Activated CD4-positive, alpha-beta T cell treated with anti-CD3 and anti-CD28 coated beads, Interleukin-2, amount 50 U/mL, for 48 hours (primary cell): Measurements from ENCODE around the gene CNTNAP2.

Source experiments
- DNase-seq, 2 experiments: peaks; one replicate each; pipeline ENCODE4 v3.0.0-alpha.2; 2020

CNTNAP2 gene

DNA sequence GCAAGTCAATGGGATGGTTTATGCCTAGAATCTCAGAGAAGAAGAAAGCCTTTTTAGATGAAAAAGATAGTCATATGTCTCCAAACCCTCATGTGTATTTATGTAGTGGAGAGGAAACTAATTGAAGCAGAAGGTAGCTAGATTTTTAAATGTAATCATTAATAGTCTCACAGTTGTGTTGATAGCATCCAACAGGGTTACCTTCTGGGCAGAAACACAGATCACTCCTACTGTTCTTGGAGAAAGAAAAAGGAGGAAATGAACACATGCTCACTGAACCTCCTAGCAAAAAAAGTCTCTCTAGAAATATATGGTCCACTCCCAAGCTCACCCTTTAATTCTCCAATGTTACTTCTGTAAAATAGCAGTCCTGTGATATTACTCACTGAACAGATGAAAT lies 1696.7 kb downstream of the CNTNAP2 start:
- DNase-seq = no peak

DNA sequence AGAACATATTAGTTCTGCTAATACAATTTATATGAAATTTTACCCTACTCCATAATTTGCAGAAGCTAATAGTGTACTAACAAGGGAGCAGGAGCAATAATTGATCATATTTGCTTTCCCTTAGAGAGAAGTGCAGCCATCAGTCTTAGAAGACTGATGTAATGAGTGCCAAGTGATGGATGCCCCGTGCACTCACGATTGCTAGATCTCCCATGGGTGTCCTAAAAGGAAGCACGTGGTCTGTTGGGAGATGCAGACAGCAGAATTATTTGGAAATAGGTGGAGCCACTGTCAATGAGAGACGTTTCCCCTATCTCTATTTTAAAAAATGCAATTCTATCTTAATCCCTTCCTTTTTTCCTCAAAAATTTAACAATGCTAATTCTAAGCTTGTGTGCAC lies 1701.7 kb downstream of the CNTNAP2 start:
- DNase-seq = no peak

DNA sequence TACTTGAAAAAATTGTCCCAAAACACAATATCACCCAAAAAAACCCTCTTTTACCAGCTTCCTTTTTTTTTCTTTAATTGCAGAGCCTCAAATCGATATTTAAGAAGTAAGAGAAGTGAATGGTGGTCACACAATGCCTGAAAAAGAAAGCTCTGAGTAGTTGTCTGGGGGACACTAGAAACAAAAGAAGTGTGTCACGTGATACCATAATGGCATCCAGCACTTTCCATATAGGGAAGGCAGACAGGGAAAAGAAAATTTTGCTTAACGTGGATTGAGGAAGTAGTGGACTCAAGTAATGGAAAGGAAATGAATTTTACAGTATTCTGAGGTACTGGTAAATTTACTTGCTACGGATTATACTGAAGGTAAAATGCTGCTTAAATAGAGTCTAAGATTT lies 1708.1 kb downstream of the CNTNAP2 start:
- DNase-seq = no peak

DNA sequence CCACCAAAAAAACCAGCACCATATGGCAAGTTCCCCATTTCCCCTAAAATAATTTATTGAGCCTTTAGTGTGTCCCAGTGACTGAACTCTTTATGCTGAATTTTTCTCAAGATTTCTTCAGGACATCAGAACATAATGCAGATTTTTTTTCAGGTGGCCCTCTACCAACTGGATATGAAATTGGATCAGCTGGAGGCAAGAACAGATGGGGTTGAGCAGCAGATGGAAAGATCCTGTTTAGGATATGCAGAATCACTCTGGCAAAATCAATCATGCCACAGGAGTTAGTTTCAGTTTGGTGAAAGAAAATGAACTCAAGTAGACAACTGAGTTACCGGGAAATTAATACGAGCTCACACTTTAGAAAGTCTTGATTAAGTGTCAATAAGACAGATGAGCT lies 1712.4 kb downstream of the CNTNAP2 start:
- DNase-seq = no peak

DNA sequence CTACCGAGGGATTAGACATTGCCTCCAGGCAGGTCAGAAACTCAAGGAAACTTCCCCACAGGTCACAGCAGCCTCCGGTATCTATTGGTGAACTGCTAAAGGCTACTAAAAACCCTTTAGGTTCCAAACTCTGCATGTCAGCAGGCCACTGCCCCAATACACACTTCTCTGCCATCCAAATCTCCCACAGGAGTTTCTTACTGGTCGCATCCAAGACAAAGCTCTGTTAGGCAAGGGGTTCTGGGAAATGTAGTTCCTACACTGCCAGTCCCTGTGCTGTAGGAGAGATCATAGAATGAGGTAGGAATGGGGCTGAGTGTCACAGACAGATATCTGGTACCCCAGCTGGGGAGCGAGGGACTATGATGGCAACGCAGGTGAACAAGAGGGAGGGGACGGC lies 1717.0 kb downstream of the CNTNAP2 start:
- DNase-seq = no peak

DNA sequence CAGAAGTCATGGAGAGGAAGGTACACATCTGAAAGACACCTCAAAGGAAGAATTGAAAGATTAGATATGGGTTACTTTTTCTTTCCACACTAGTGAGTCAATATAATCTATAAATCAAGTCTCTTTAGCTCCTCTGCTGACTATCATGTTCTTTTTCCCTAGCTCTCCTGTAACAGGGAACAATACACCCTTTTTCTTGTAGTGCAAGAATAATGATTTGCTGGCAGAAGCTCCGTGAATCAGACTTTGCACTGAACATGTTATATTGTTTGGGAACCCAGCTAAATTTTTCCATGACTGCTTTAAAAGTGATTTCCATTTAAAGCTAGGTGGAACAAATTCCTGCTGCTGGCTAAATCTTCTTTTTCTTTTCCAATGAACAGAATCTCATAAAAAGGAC lies 1717.4 kb downstream of the CNTNAP2 start:
- DNase-seq = no peak

DNA sequence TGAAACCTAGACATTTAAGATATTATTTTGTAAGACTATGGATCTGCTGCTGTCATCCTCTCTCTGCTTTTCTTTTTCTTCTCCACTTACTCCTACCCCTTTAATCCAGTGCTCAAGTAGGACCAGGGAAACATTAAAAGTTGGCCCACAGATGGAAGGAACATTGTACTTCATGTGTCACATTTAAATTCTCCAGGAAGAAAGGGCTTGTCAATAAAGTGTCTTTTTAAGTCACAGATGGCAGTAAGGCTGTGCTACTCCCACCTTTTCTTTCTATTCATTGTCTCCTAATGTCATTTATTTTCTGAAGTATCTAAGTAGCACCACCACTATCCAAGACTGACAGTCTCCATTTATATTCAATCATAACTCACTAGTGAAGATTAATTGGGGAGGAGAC lies 1736.2 kb downstream of the CNTNAP2 start:
- no peak for DNase-seq

DNA sequence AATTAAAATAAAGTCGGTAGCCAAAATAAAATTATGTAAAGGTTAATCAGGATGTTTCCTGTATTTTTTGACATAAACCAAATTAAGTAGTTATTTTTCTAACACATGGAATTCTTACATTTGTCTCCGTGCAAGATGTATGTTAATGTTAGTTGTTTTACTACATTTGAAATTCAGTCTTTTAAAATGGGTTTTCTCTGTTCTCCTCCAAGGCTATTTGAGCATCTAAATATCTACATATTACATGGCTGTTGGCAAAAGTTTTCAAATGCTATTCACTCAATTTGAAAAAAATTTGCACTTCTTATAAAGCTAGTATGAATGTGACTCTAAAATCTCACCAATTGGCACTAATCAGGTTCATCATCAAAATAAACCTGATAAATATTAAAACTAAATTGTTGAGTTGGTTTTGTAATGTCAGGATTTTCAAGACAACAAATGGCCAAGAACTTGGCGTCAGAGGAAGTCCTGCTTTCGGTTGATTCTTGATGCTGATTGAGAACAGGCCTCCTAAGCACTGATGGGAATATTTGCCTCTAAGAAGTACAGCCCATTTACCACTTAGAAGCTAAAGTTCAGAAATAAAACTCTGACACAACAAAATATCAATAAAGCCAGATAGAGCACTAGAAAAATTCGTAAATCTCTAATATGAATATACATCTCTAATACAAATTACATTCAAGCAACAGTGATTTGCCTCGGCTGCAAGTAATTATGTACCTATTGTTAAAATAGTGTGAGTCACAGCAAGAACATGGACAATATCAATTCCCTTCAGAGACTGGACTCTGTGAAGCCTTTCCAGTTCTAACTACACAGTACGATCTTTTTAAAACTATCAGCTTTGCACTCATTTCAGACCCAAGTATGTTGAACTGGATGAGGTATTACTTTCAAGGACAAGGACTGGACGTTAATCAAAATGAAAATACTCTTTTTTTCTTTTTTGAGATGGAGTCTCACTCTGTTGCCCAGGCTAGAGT lies 1740.8 kb downstream of the CNTNAP2 start:
- DNase-seq = no peak

DNA sequence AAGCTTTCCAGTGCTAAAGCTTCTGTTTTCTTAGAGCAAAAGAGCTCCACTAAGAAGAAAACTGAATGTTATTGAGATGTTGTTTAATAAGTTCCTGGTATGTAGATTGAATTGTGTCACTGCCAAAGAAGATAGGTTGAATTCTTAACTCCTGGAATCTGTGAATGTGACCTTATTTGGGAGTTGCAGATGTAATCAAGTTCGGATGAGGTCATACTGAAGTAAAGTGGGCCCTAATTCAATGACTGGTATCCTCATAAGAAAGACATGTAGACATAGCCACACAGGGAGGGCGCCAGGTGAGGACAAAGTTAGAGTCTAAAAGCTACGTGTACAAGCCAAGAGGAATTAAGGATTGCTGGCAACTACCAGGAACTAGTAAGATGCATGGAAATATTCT lies 1741.8 kb downstream of the CNTNAP2 start:
- DNase-seq = no peak

DNA sequence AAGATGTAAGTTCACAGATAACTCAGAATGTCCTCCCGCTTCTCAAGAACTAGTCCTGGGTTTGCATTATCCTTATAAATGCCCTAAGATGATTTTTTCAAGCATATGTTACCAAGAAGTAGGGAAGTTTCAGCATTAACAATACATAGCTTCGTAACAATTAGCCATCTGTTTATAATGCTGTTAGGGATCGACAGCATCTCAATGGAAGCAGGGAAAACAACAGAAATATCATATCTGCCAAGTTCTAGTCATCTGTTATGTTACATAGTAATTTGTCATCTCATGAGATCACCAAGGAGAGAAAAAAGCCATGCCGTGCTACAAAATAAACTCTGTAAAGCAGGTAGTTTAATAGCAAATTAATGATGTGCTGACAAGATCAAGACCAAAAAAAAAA lies 1742.4 kb downstream of the CNTNAP2 start:
- no peak for DNase-seq

DNA sequence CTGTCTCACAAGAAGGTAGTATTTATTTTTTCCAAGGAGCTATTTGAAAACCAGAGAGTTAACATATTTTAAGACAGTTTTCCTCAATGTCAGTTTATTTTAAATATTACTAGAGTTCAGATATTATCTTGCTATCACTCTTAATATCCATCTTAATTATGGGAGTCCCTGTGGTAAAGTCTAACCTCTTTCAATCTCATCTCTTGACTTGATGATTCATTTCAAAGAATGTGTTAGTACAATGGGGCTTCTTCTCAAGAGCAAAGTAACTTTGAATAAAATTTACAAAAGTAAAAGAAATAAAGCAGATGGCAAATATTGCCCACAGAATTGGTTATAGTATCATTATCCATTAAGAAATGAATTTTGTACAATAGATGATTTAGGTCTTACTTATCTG lies 1742.9 kb downstream of the CNTNAP2 start:
- DNase-seq = no peak

DNA sequence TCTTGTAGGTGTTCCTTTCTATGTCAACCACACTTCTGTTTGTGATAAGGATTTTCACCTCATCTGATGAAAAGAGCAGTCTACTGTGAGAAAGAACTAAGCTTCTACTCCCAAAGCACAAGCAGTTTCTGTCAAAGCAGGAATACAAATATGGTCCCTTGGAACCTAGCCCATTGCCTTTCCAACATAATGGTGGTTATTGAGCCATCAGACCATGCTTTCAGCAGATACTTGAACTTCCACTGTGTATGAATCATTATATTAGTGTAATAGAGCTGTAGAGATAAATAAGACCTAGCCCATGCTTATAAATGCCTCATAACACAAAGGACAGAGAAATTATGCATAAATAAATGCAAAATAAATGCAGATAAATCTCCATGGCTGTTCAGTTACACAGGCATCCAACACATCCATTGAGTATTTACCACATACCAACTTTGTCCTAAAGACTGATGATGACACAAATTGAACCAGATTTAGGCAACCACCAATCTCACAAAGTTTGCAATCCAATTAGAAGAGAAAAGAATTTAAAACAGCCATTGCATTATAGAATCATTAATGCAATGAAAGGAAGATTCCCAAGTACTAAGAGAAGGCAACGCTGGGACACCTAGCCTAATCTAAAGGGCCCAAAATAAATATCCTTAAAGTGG lies 1744.6 kb downstream of the CNTNAP2 start:
- no peak for DNase-seq

DNA sequence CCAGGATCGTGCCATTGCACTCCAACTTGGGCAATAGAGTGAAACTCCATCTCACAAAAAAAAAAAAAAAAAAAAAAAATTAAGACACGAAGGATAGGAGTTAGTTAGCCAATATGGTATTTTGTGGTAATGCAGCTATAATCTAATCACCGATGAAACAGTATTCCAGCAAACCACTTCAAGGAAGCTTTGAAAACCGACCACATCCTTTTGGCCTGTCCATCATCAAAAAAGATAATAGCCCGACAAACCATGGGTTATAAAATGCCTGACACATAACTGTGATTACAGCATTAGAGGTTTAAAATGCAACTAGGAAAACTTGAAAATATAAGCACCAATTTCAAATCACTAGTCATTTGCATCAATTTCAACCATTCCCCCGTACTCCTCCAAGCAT lies 1745.3 kb downstream of the CNTNAP2 start:
- no peak for DNase-seq

DNA sequence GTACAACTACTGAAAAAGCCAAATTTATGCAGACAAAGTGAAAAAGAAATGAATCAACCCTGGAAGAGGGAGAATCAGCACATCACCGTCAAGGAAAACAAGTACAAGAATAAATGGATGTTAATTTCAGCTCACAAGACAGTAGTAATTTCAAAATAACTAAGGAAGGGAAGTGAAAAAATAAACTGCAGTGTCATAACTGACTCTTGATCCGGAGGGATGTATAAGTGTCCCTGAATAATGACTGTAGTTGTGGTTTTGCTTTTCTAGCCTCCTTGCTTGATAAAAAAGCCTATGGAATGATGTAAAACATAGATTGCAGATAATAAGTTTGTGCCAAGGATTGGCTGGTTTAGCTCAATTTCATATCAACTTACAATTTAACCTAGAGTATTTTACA lies 1752.9 kb downstream of the CNTNAP2 start:
- DNase-seq = no peak

DNA sequence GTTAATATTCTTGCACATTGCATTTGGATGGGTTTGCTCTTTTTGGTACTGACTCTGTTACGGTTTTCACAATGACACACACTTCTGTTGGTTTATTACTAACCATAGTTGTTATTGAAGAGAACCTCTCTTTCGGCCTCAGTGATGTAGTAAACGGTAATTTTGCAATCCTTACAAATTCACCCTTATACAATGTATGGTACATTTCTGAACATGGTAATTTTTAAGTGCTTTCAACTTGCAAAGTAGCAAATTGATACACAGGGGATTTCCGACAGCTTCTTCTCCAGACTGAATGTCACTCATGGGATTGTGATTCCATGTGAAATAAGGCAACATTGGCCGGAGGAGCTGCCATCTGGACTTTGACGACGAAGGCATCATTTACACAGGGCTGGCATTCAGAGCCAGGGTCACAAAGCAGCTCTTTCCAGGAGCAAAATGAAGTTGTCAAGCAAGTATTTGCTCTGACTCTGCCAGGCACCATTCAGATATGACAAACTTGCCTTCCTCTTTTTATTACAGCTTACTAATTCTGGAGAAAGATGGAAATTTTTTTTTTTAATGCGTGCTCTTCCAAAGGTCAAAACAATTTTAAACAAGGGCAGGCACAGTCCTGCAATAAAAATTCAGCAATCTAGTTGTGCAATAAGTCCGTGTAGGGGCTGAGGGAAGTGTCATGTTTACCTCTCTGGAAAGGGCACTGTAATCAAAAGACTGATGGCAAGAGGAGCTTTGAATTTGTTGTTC lies 1762.5 kb downstream of the CNTNAP2 start:
- DNase-seq = no peak

DNA sequence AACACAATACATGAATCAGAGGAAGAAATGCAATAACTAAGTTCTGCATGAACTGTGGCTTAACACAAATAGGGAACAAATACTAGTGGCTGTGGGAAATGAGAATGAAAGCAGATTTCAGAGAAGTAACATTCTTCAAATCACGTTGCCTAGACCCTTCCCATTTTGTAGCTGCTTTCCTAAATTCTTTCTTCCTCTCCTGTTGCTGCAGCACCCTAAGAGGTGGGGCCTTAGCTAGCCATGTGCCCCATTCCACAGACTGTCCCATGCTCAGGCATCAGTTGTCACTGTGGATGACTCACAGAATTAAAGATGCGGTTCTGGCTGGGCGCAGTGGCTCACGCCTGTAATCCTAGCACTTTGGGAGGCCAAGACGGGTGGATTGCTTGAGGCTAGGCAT lies 1769.3 kb downstream of the CNTNAP2 start:
- DNase-seq = no peak

DNA sequence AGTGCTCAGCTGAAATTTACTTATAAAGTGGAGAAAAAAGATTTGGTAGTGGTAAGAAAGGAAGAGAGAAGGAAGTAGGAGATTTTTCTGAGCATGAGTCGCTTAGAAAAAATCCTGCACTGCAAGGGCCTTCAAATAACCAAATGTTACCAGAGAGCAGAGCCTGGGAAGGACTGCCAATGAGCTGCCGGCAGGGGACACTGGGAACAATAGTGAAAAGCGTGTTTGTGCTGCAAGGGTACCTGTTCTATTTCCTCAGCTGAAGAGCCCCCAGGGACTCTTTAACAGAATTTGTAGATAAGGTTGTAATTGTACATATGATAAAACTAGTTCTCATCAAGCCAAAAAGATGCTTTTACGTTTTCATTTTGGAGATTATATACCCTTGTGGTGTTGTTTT lies 1777.7 kb downstream of the CNTNAP2 start:
- no peak for DNase-seq

DNA sequence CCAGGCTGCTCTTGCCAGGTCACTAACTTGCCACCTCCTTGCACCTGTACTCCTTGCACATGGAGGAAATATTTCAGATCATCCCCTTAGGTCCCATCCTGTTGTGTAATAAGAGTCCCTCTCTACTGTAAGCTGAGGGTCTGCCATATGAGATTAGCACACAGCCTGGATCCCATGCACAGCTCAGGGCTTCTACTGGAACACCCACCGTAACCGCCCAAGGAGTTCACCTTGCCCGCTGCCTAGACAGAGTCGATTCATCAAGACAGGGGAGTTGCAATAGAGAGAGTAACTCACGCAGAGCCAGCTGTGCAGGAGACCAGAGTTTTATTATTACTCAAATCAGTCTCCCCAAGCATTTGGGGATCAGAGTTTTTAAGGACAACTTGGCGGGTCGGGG lies 1779.5 kb downstream of the CNTNAP2 start:
- DNase-seq = no peak

DNA sequence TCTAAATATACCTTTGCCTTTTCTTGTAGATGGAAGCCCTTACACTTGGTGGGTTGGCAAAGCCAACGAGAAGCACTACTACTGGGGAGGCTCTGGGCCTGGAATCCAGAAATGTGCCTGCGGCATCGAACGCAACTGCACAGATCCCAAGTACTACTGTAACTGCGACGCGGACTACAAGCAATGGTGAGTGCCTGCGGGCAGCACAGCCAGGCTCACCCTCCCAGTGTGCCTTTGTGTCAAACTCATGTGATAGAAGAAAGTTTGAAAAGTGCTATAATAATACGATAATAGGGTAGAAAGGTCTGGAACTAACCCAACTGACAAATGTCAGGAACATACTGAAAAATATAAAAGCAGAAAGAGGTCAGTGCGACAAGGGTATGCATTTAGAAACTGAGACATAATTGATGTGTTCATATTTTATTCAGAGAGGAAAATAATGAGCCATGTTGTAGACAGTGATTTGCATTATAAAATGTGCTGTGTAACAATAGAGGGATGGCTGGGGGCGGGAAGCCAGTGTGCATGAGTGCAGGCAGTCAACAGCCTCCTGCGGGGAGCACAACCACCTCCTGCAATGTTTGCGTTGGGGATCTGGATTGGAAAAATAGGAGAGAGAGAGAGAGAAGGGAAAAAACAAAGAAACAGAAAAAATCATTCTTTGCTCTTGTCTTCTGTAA lies 1787.1 kb downstream of the CNTNAP2 start:
- DNase-seq = no peak

DNA sequence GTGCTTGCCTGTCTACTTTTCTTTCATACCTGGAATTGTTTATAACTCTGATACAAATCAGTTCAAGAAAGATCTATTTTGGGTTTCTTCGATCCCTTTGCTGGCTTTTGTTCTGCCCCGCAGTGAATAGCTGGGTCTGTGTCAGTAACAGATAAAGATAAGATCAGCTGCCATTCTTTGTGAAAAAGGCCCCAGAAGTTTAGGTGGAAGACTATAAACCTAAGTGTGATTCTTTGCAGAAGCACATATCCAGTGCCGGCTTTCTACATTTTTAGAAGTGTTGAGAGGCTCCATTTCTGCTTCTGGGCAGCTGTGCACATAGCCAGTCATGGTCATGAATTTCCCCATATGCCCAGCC lies 1787.6 kb downstream of the CNTNAP2 start:
- DNase-seq = no peak

DNA sequence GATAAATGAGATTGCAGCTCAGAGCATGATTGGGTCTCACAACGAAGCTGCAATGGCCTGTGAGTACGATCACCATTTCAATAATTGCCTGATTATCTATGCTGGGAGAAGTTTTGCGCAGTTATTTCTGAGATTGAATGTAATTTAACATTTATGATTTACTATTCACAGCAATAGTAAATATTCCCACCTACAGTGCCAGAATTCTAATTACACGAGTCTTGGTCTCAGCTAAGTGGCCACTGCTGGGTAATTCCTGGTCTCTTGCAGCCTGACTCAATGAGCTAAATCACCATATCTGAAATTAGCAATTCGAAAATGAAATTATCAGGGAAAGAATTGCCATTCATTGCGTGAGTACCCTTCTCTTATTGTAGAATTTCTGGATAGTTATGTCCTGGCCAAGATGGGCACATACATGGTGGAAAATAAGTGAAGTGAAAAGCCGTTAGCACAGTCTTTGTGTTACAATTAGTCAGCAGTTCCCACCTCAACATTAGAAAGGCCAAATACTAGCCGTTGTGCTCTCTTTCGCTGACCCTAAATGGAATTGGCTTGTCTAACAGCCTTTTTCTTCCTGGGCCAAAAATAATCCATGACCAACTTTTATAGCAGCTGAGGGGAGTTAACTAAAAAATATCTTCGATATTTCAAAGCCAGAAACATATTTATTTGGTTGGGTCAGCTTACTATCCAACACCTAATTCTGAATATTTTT lies 1793.0 kb downstream of the CNTNAP2 start:
- no peak for DNase-seq

DNA sequence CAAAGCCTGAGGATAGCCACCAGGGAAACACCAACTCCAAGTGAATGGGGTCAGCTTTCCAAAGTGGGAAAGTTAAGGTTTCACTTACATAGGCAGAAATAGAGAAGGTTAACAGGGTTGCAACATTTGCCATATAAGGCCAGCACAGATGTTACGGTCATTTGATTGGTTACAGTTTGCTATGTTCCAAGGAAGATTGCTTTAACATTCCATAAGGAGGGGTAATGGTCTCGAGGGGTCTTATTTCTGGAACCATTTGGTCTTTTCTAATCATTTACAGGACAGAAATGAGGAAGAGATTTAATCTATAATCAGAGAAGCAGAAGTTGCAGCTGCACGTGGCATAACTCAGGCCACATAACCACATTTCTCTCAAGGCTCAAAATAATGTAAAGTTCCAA lies 1794.6 kb downstream of the CNTNAP2 start:
- DNase-seq = no peak
